ENCODE results near the gene VDAC2.

The VDAC2 gene

DNA sequence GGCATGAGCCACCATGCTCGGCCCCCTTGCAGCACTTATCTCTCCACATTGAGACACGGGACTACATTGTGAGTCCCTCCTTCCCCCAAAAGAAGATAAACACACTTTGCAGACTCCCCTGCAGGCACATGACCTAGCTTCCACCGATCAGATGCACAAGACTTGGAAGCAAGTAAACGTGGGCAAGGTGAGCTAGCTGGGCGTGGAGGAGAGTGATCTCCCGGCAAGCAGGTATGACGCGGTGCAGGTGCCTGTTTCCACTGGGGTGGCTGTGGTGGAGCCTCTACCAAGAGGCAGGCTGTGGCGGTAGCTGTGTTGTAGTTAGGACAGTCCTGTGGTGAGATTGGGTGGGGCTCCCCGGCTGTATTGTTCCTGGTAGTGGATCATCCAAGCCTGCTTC is 32.8 kb downstream of the VDAC2 start:
- H3K27ac ChIP-seq = no peak overlapping the region
- H3K9ac ChIP-seq = no peak overlapping the region
- H3K79me2 ChIP-seq (ENCODE audit: insufficient read depth, low read depth) = no peaks in the 10 kb centered on the region
- H3K27me3 ChIP-seq (ENCODE audit: insufficient read depth, low read depth) = no peaks in the 10 kb centered on the region
- TF ChIP-seq CTCF (conservative IDR thresholded peaks at IDR 0.05; ENCODE audit: low read depth, low read length) = no peak
- H3K36me3 ChIP-seq (ENCODE audit: insufficient read depth) = no peaks in the 10 kb centered on the region
- H3K4me3 ChIP-seq (IDR thresholded peaks at IDR 0.05; ENCODE audit: insufficient read depth, low read depth, low read length) = no peak overlapping the region
- no peaks in the 10 kb centered on the region for H3K4me1 ChIP-seq (ENCODE audit: low read depth, poor library complexity, severe bottlenecking)
- no peak overlapping the region for H2AFZ ChIP-seq (ENCODE audit: low read depth)
- H4K20me1 ChIP-seq (ENCODE audit: insufficient read depth) = no peaks in the 10 kb centered on the region
- no peak overlapping the region for H3K4me2 ChIP-seq

DNA sequence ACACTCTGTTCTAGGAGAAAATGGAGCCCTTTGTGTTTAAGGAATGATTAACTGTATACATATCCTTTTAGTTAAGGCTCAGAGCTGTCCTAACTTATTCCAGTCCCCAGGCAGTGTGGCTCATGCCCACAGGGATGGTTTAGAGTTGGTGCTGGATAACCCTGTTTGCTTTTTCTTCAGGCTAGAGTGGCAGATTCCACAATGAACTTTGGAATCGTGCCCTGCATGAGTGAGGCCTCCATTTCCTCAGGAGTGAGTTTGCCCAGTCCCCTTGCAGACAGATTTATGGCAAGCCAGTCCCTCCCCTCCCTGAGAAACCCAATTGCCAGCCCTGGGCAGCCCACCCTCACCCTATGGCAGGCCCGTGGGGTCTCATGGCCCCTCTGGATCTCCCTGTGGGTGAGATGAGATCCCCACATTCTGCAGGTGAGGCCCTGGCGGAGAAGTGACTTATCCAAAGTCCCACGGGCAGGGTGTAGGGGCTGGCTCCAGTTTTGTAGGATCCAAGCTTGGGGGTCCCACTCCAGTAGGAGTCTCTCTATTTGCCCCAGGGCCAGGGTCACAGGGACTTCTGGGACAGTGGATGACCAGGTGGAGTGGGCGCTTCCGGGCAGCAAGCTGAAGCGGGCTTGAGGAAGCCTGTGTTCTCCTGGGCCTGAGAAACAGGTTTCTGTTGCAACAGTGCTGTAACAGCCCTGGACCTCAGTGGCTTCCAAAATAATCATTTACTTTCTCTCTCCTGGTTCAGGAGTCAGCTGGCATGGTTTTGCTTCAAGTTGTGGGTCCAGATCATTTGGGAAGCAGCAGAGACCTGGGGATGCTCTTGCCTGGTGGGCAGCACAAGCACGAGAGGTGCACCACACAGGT is 34.1 kb downstream of the VDAC2 start:
- H3K4me3 ChIP-seq (IDR thresholded peaks at IDR 0.05; ENCODE audit: insufficient read depth, low read depth, low read length) = no peak overlapping the region
- TF ChIP-seq CTCF (conservative IDR thresholded peaks at IDR 0.05; ENCODE audit: low read depth, low read length) = no peak
- no peak overlapping the region for H2AFZ ChIP-seq (ENCODE audit: low read depth)
- no peaks in the 10 kb centered on the region for H4K20me1 ChIP-seq (ENCODE audit: insufficient read depth)
- H3K79me2 ChIP-seq (ENCODE audit: insufficient read depth, low read depth) = no peaks in the 10 kb centered on the region
- H3K36me3 ChIP-seq (ENCODE audit: insufficient read depth) = no peaks in the 10 kb centered on the region
- H3K27ac ChIP-seq = no peak overlapping the region
- no peak overlapping the region for H3K4me2 ChIP-seq
- no peaks in the 10 kb centered on the region for H3K4me1 ChIP-seq (ENCODE audit: low read depth, poor library complexity, severe bottlenecking)
- no peak overlapping the region for H3K9ac ChIP-seq
- no peaks in the 10 kb centered on the region for H3K27me3 ChIP-seq (ENCODE audit: insufficient read depth, low read depth)

DNA sequence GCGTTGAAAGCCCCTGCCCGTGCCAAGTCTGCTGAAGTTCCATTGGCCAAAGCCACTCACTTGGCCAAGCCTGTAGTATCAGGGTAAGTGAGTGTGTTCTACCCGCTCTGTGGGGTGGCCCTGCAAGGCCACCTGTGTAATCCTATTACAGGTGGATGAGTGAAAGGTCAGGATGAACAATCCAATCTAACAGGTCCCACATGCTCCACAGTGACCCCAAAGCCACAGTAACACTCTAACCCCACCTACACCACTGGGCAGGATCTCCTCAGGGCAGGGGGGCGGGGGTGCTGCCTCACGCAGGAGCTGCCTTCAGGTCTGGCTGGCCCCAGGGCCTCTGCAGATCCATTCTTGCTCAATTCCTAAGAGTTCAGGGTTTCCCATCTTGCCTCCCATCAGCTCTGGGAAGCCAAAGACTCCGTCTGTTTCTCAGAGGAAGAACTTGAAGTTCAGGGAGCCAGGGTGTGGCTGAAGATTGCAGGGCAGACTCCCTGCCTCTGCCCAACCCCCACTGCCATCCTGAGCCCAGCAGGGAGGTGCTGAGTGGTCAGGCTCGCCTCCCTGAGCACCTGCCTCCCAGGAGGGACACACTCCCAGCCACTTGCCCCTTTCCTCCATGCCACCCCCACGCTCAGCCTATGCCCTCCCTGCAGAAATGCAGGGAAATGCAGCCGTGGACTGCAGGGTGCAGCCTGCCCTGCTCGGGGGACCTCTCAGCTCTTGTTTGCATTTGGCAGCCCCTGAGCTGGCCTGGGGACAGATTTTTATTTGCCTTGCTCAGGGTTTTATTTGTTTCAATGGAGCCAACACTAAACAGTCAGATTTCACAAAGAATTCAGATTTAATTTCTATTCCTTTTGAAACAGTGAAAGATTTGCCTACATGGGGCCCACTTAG is 35.0 kb downstream of the VDAC2 start:
- Histone ChIP-seq H2AFZ (ENCODE audit: low read depth) (no peak overlapping the region), H3K27me3 (ENCODE audit: insufficient read depth, low read depth) (no peaks in the 10 kb centered on the region), H4K20me1 (ENCODE audit: insufficient read depth) (no peaks in the 10 kb centered on the region), H3K4me1 (ENCODE audit: low read depth, poor library complexity, severe bottlenecking) (no peaks in the 10 kb centered on the region), H3K27ac (no peak overlapping the region), H3K4me3 (IDR thresholded peaks at IDR 0.05; ENCODE audit: insufficient read depth, low read depth, low read length) (no peak overlapping the region), H3K4me2 (no peak overlapping the region), H3K36me3 (ENCODE audit: insufficient read depth) (no peaks in the 10 kb centered on the region), H3K79me2 (ENCODE audit: insufficient read depth, low read depth) (no peaks in the 10 kb centered on the region), H3K9ac (no peak overlapping the region)
- no peak for TF ChIP-seq CTCF (conservative IDR thresholded peaks at IDR 0.05; ENCODE audit: low read depth, low read length)

DNA sequence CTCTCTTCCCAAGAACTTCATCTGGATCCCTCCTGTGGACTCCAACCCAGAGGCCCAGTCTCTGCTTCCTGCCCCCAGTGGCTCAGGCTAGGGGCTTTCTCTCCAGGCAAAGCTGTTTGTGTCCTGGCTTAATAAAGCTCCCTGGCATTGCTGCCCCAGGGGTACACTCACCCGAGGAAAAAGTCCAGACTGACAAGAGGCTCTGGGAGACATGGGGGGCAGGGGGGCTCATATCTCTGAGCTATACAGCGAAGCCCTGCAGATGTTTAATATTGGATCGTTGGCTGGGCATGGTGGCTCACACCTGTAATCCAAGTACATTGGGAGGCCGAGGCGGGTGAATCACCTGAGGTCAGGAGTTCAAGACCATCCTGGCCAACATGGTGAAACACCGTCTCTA is 35.9 kb downstream of the VDAC2 start:
- no peak overlapping the region for H3K27ac ChIP-seq
- no peaks in the 10 kb centered on the region for H3K27me3 ChIP-seq (ENCODE audit: insufficient read depth, low read depth)
- no peak overlapping the region for H3K4me2 ChIP-seq

More for the DNA sequence above, 35.9 kb downstream of the VDAC2 start:
- no peaks in the 10 kb centered on the region for H3K4me1 ChIP-seq (ENCODE audit: low read depth, poor library complexity, severe bottlenecking)
- TF ChIP-seq CTCF (conservative IDR thresholded peaks at IDR 0.05; ENCODE audit: low read depth, low read length) = no peak
- no peak overlapping the region for H3K9ac ChIP-seq
- no peak overlapping the region for H3K4me3 ChIP-seq (IDR thresholded peaks at IDR 0.05; ENCODE audit: insufficient read depth, low read depth, low read length)
- H3K36me3 ChIP-seq (ENCODE audit: insufficient read depth) = no peaks in the 10 kb centered on the region
- no peak overlapping the region for H2AFZ ChIP-seq (ENCODE audit: low read depth)
- no peaks in the 10 kb centered on the region for H4K20me1 ChIP-seq (ENCODE audit: insufficient read depth)
- H3K79me2 ChIP-seq (ENCODE audit: insufficient read depth, low read depth) = no peaks in the 10 kb centered on the region

All from KMS-11 (cell line).